GM23338 (cell line): ENCODE results near the gene CDKAL1. TPM values are rescaled to one million over a fixed set of nuclear protein-coding genes. Genes with fewer than 3 reads are reported as not detected.

Experiments
- ATAC-seq: fragments of 200-7000 bp; cut with Tn5 transposase; 3 replicates; pipeline ENCODE4 v1.9.1; 2020
- DNase-seq: peaks from one replicate; pipeline ENCODE4 v3.0.0-alpha.2; 2015; ENCODE audit warnings: low spot score
- H2AFZ ChIP-seq: fragments of 200-600 bp; sonication (generic); 2 replicates; pipeline ENCODE4 v1.8.0; 2016; ENCODE audit warnings: antibody characterized with exemption, mild to moderate bottlenecking, moderate library complexity
- H3F3A ChIP-seq: fragments of 200-600 bp; sonication (generic); replicated peaks from 2 replicates; pipeline ENCODE4 v1.8.0; 2017; ENCODE audit warnings: antibody characterized with exemption, mixed run types, low read depth
- H3K27ac ChIP-seq: fragments of 200-600 bp; sonication (generic); 2 replicates; pipeline ENCODE4 v1.6.1; 2016; ENCODE audit warnings: low read depth
- H3K27me3 ChIP-seq: fragments of 200-600 bp; sonication (generic); 2 replicates; pipeline ENCODE4 v1.8.0; 2016; ENCODE audit warnings: mild to moderate bottlenecking, mixed run types, moderate library complexity; ENCODE audit not compliant: insufficient read depth
- H3K36me3 ChIP-seq: fragments of 200-600 bp; sonication (generic); 2 replicates; pipeline ENCODE4 v1.8.0; 2016; ENCODE audit warnings: mild to moderate bottlenecking; ENCODE audit not compliant: insufficient read depth
- H3K4me1 ChIP-seq: fragments of 200-600 bp; sonication (generic); 2 replicates; pipeline ENCODE4 v1.8.0; 2016; ENCODE audit warnings: mild to moderate bottlenecking, moderate library complexity; ENCODE audit not compliant: insufficient read depth
- H3K4me2 ChIP-seq: fragments of 200-600 bp; sonication (generic); 2 replicates; pipeline ENCODE4 v1.7.1; 2017; ENCODE audit warnings: mixed run types
- H3K4me3 ChIP-seq: fragments of 200-600 bp; sonication (generic); 2 replicates; pipeline ENCODE4 v1.6.1; 2016; ENCODE audit warnings: mixed run types
- H3K79me2 ChIP-seq: fragments of 200-600 bp; sonication (generic); replicated peaks from 2 replicates; pipeline ENCODE4 v1.8.0; 2017; ENCODE audit warnings: mild to moderate bottlenecking; ENCODE audit not compliant: insufficient read depth
- H3K9me2 ChIP-seq: fragments of 200-600 bp; sonication (generic); 2 replicates; pipeline ENCODE4 v1.8.0; 2017; ENCODE audit not compliant: insufficient read depth
- H4K20me1 ChIP-seq: fragments of 200-600 bp; sonication (generic); replicated peaks from 2 replicates; pipeline ENCODE4 v1.8.0; 2017; ENCODE audit warnings: mild to moderate bottlenecking; ENCODE audit not compliant: insufficient read depth
- H3K27ac Mint-ChIP-seq: 2 replicates; pipeline ENCODE4 v1.8.0; 2020; ENCODE audit warnings: inconsistent platforms, mild to moderate bottlenecking, moderate library complexity, mixed read lengths
- H3K27me3 Mint-ChIP-seq: 3 replicates; pipeline ENCODE4 v1.8.0; 2022; ENCODE audit warnings: low read depth, mild to moderate bottlenecking, moderate library complexity, mixed read lengths, inconsistent platforms; ENCODE audit not compliant: insufficient read depth, poor library complexity
- H3K36me3 Mint-ChIP-seq: 3 replicates; pipeline ENCODE4 v1.8.0; 2021; ENCODE audit warnings: low read depth, mild to moderate bottlenecking, inconsistent platforms, moderate library complexity, mixed read lengths
- H3K4me1 Mint-ChIP-seq: 3 replicates; pipeline ENCODE4 v1.8.0; 2020; ENCODE audit warnings: mild to moderate bottlenecking, inconsistent platforms, mixed read lengths
- H3K4me3 Mint-ChIP-seq: 3 replicates; pipeline ENCODE4 v1.8.0; 2021; ENCODE audit warnings: moderate library complexity, mild to moderate bottlenecking, inconsistent platforms, mixed read lengths
- H3K9me3 Mint-ChIP-seq: 3 replicates; pipeline ENCODE4 v1.8.0; 2020; ENCODE audit warnings: moderate library complexity, mild to moderate bottlenecking, inconsistent platforms, mixed read lengths
- CREB1 ChIP-seq: fragments of 250-450 bp; sonication (Bioruptor Pico); IDR thresholded peaks from 2 replicates; pipeline ENCODE4 v1.5.0; 2020; ENCODE audit warnings: low read depth, mild to moderate bottlenecking, moderate library complexity
- EZH2 ChIP-seq: fragments of 200-600 bp; sonication (generic); IDR thresholded peaks from one replicate; pipeline ENCODE4 v1.8.0; 2017; ENCODE audit warnings: antibody characterized with exemption, mild to moderate bottlenecking, low read depth; ENCODE audit not compliant: unreplicated experiment
- EZH2phosphoT487 ChIP-seq: fragments of 200-600 bp; sonication (generic); IDR thresholded peaks from one replicate; pipeline ENCODE4 v1.8.1; 2018; ENCODE audit warnings: antibody characterized with exemption; ENCODE audit not compliant: unreplicated experiment
- JUNB ChIP-seq: IDR thresholded peaks from one replicate; pipeline ENCODE4 v1.6.1; 2016; ENCODE audit warnings: antibody characterized with exemption; ENCODE audit not compliant: unreplicated experiment
- NANOG ChIP-seq: IDR thresholded peaks from 2 replicates; pipeline ENCODE4 v1.6.1; 2016; ENCODE audit warnings: antibody characterized with exemption, borderline replicate concordance
- POLR2AphosphoS5 ChIP-seq: IDR thresholded peaks from 2 replicates; pipeline ENCODE4 v1.6.1; 2016; ENCODE audit warnings: antibody characterized with exemption, low read depth
- REST ChIP-seq: IDR thresholded peaks from one replicate; pipeline ENCODE4 v1.6.1; 2018; ENCODE audit warnings: antibody characterized with exemption; ENCODE audit not compliant: unreplicated experiment
- STAT1 ChIP-seq: IDR thresholded peaks from one replicate; pipeline ENCODE4 v1.6.1; 2016; ENCODE audit warnings: antibody characterized with exemption; ENCODE audit not compliant: unreplicated experiment
- ZNF114 ChIP-seq: fragments of 250-450 bp; sonication (Bioruptor Pico); IDR thresholded peaks from 2 replicates; pipeline ENCODE4 v1.5.0; 2020; ENCODE audit warnings: mild to moderate bottlenecking, moderate library complexity
- ZNF331 ChIP-seq: fragments of 250-450 bp; sonication (Bioruptor Pico); IDR thresholded peaks from 2 replicates; pipeline ENCODE4 v1.5.0; 2020; ENCODE audit warnings: low read depth, mild to moderate bottlenecking, moderate library complexity
- ZNF462 ChIP-seq: fragments of 250-450 bp; sonication (Bioruptor Pico); IDR thresholded peaks from 2 replicates; pipeline ENCODE4 v1.5.0; 2020; ENCODE audit warnings: mild to moderate bottlenecking, moderate library complexity
- polyA plus RNA-seq: library from polyadenylated mRNA; unstranded; fragments of >200 nt; fragmentation: Nextera tagmentation; extraction: Ambion mirVana; gene quantifications from 2 replicates; pipeline ENCODE4 v1.2.1, GENCODE V29; 2016
- total RNA-seq: library from RNA; depleted of rRNA; stranded (reverse); fragments of >200 nt; shearing (Covaris generic); gene quantifications from 2 replicates; pipeline ENCODE4 v1.2.3, GENCODE V29; 2014
- TF ChIP-seq, protein P1 (sequence below), 2 experiments: fragments of 200-600 bp in 1 of 2; sonication (generic) in 1 of 2; conservative IDR thresholded peaks; 2 replicates each; pipeline versions ENCODE4 v1.5.1 to v1.6.1; 2016 to 2017; ENCODE audit warnings: antibody characterized with exemption in 2 of 2, low read depth in 2 of 2, mild to moderate bottlenecking in 2 of 2, moderate library complexity in 1 of 2
- TF ChIP-seq, protein P2 (sequence below): IDR thresholded peaks from 2 replicates; pipeline ENCODE4 v1.6.1; 2016; ENCODE audit warnings: antibody characterized with exemption

The CDKAL1 gene
- total and polyA plus RNA-seq, 2 experiments from 2014 or later = 17.8 to 35.0 TPM

DNA sequence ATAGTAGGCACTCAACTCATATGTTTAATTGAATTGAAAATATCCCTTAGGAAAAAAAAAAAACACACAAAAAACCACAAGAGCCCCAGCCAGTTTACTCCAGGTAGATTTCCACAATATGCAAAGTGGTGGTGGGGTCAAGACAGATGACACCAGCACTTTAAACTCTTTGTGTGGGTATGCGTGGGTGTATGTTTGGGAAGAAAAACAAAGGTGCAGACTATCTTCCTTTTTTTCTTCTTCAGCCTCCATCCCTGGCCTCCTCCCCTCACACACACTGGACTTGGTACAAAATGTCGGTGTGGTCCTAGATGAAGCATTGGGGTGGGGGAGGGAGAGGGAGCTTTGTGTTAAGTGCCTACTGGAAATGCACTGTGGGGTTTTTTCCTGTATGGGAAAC is 42.2 kb upstream of the CDKAL1 start:
- peaks cover 17% of the 10 kb centered on the region for H3K4me1 Mint-ChIP-seq
- no peaks in the 10 kb centered on the region for H3K9me3 Mint-ChIP-seq
- H3K4me1 ChIP-seq = peaks cover 3% of the 10 kb centered on the region; the same call in 1 of the 2 replicates
- no peaks in the 10 kb centered on the region for H3K9me2 ChIP-seq
- H2AFZ ChIP-seq = no peak overlapping the region
- H3K36me3 Mint-ChIP-seq = peaks cover 54% of the 10 kb centered on the region
- TF ChIP-seq NANOG (no peak), EZH2phosphoT487 (no peak), ZNF331 (CRISPR knock-in tag) (no peak), CREB1 (CRISPR knock-in tag) (no peak), POLR2AphosphoS5 (no peak), REST (no peak), STAT1 (no peak), JUNB (no peak), ZNF114 (CRISPR knock-in tag) (no peak), ZNF462 (CRISPR knock-in tag) (no peak), EZH2 (no peak)
- TF ChIP-seq, protein P1, sequence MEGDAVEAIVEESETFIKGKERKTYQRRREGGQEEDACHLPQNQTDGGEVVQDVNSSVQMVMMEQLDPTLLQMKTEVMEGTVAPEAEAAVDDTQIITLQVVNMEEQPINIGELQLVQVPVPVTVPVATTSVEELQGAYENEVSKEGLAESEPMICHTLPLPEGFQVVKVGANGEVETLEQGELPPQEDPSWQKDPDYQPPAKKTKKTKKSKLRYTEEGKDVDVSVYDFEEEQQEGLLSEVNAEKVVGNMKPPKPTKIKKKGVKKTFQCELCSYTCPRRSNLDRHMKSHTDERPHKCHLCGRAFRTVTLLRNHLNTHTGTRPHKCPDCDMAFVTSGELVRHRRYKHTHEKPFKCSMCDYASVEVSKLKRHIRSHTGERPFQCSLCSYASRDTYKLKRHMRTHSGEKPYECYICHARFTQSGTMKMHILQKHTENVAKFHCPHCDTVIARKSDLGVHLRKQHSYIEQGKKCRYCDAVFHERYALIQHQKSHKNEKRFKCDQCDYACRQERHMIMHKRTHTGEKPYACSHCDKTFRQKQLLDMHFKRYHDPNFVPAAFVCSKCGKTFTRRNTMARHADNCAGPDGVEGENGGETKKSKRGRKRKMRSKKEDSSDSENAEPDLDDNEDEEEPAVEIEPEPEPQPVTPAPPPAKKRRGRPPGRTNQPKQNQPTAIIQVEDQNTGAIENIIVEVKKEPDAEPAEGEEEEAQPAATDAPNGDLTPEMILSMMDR (conservative IDR thresholded peaks at IDR 0.05; ENCODE audit: low read depth in 2 of 2) = no peak
- TF ChIP-seq, protein P2, sequence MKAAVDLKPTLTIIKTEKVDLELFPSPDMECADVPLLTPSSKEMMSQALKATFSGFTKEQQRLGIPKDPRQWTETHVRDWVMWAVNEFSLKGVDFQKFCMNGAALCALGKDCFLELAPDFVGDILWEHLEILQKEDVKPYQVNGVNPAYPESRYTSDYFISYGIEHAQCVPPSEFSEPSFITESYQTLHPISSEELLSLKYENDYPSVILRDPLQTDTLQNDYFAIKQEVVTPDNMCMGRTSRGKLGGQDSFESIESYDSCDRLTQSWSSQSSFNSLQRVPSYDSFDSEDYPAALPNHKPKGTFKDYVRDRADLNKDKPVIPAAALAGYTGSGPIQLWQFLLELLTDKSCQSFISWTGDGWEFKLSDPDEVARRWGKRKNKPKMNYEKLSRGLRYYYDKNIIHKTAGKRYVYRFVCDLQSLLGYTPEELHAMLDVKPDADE = no peak
- no peaks in the 10 kb centered on the region for H3K27me3 ChIP-seq
- no peak overlapping the region for H3K27ac Mint-ChIP-seq
- H3K79me2 ChIP-seq = peaks cover 7% of the 10 kb centered on the region; the same call in 1 of the 2 replicates
- no peak overlapping the region for H3K27ac ChIP-seq
- no peak overlapping the region for H3K4me3 ChIP-seq
- peaks cover 7% of the 10 kb centered on the region; the same call in 1 of the 2 replicates for H3F3A ChIP-seq
- no peak overlapping the region for H3K4me2 ChIP-seq
- ATAC-seq (no peak), DNase-seq (no peak)
- H4K20me1 ChIP-seq = peaks cover 17% of the 10 kb centered on the region; the same call in 1 of the 2 replicates
- H3K4me3 Mint-ChIP-seq = no peak overlapping the region
- H3K36me3 ChIP-seq = peaks cover 36% of the 10 kb centered on the region
- H3K27me3 Mint-ChIP-seq = peaks cover 4% of the 10 kb centered on the region
